Keratinocyte (primary cell): ENCODE data around the gene CDH16.

Experiments
- CTCF ChIP-seq, 3 experiments: IDR thresholded peaks in 1 of 3; conservative IDR thresholded peaks in 1 of 3; optimal IDR thresholded peaks in 1 of 3; 2 replicates in 2 of 3; 3 replicates in 1 of 3; pipeline versions ENCODE3 to v1.5.1; 2011; ENCODE audit warnings: low read length in 3 of 3, mild to moderate bottlenecking in 3 of 3, moderate library complexity in 2 of 3, control low read depth in 1 of 3, inconsistent platforms in 1 of 3; ENCODE audit not compliant: insufficient read depth in 2 of 3; ENCODE audit errors: extremely low read depth in 1 of 3
- EZH2 ChIP-seq: IDR thresholded peaks from one replicate; pipeline ENCODE4 v1.6.1; 2012; ENCODE audit warnings: inconsistent platforms, mild to moderate bottlenecking, low read length, moderate library complexity

DNA sequence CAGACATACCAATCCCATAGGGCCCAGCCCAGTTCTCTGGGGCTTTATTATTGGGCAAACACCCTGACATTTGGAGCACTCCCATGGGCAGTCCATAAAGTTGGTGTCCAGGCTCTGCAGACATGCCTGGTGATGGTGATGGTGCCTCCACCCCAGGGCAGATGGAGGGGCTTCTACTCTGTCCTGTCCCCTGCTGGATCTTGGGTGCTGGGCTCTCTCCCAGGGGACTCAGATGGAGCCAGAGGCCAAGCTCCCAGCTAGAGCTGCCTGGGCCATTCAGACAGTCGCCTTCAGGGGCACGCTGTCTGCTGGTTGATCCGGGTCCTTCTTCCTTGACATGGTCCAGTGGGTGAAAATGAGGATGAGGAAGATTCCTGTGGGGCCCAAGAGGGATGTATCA, 10.6 kb downstream of the CDH16 start:
- TF ChIP-seq EZH2 (no peak), CTCF (optimal IDR thresholded peaks at IDR 0.05 in 1 of 3, IDR thresholded peaks at IDR 0.05 in 1 of 3, conservative IDR thresholded peaks at IDR 0.05 in 1 of 3; ENCODE audit: extremely low read depth in 1 of 3, insufficient read depth in 2 of 3, low read length in 3 of 3) (no peak)
